ENCODE data around the gene SLC37A1.

- no peak for TF ChIP-seq CTCF (conservative IDR thresholded peaks at IDR 0.05 in 1 of 2, IDR thresholded peaks at IDR 0.05 in 1 of 2; ENCODE audit: extremely low read depth in 1 of 2, insufficient read depth in 1 of 2, low read depth in 1 of 2, low read length in 2 of 2)
- no peak for TF ChIP-seq EZH2 (IDR thresholded peaks at IDR 0.05; ENCODE audit: borderline replicate concordance, low read length)
Observed at GRCh38 chr21:42623694-42624093, 110.0 kb downstream of the SLC37A1 start.
